ENCODE results near the gene OR1F1.

GRCh38 chr16:3198334-3199072 lies 10.5 kb downstream of the OR1F1 start:
- TF ChIP-seq EP300 (IDR thresholded peaks at IDR 0.05) (no peak), CTCF (IDR thresholded peaks at IDR 0.05) (no peak), POLR2A (IDR thresholded peaks at IDR 0.05) (no peak)

Data from stomach (tissue), 4 donors.